WI38 (cell line): Measurements from ENCODE around the gene BICD2.

Source experiments
- H3K4me3 ChIP-seq: 2 replicates; pipeline ENCODE4 v1.5.1; 2011; ENCODE audit warnings: low read depth, mild to moderate bottlenecking, control low read depth, low read length
- CTCF ChIP-seq: IDR thresholded peaks from 2 replicates; pipeline ENCODE4 v1.5.1; 2012; ENCODE audit warnings: low read depth, mild to moderate bottlenecking, control low read depth, low read length

The BICD2 gene

DNA sequence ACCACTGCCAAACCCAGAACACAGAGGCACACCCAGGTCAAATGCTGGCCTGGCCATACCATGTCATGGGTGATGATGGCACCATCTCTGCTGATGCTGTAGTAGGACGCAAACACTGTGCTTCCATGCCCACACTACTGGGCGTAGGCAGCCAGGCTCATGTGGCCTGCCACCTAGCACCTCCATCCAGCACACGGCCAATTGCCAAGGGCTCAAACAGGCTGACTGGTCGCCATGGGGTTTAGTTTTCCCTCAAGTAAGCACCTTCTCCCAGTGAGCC lies 39.4 kb downstream of the BICD2 start:
- TF ChIP-seq CTCF: no peak
- H3K4me3 ChIP-seq: no peak overlapping the region

- TF ChIP-seq CTCF: no peak
Observed at GRCh38 chr9:92724528-92725265, 39.9 kb downstream of the BICD2 start.

GRCh38 chr9:92723801-92724323 lies 40.8 kb downstream of the BICD2 start:
- no peak overlapping the region for H3K4me3 ChIP-seq
- TF ChIP-seq CTCF: no peak

More at GRCh38 chr9:92724528-92725265, 39.9 kb downstream of the BICD2 start:
- no peak overlapping the region for H3K4me3 ChIP-seq

GRCh38 chr9:92723299-92723625 lies 41.4 kb downstream of the BICD2 start:
- no peak overlapping the region for H3K4me3 ChIP-seq
- no peak for TF ChIP-seq CTCF

- no peak overlapping the region for H3K4me3 ChIP-seq
- no peak for TF ChIP-seq CTCF
Observed at GRCh38 chr9:92722386-92723298, 42.0 kb downstream of the BICD2 start.

GRCh38 chr9:92721548-92721947 lies 43.1 kb downstream of the BICD2 start:
- no peak for TF ChIP-seq CTCF
- no peak overlapping the region for H3K4me3 ChIP-seq
